Activated T-helper 1 cell treated with Interleukin-2 at 50 U/mL for 16 hours (primary cell): ENCODE measurements around the gene GABPB2.
A peak's percentile ranks its signal among the peaks of the same experiment; 100 is the strongest.

ENCODE experiments used
- DNase-seq: peaks from one replicate; pipeline ENCODE4 v3.0.0-alpha.2; 2020; ENCODE audit warnings: low read depth

Gene GABPB2

GRCh38 chr1:151070474-151071276 lies at the start of gene GABPB2:
TSS of gene GABPB2 (plus strand) at chr1:151070761. CDS start at chr1:151088190, 17,429 bp downstream.
- peak; percentile 77 for DNase-seq

GRCh38 chr1:151024540-151025146 lies 45.9 kb upstream of the GABPB2 start:
- peak; percentile 72 for DNase-seq

GRCh38 chr1:151026460-151026859 lies 44.1 kb upstream of the GABPB2 start:
- no peak for DNase-seq

GRCh38 chr1:151032164-151032563 lies 38.4 kb upstream of the GABPB2 start:
- no peak for DNase-seq

GRCh38 chr1:151035167-151035566 lies 35.4 kb upstream of the GABPB2 start:
- DNase-seq: no peak

- DNase-seq: no peak
Measured at GRCh38 chr1:151036356-151036755, 34.2 kb upstream of the GABPB2 start, which contains the start of gene BNIPL. TSS of gene BNIPL (plus strand) at chr1:151036586. CDS start at chr1:151036726, 140 bp downstream.

GRCh38 chr1:151037032-151037431 lies 33.5 kb upstream of the GABPB2 start:
- DNase-seq: no peak

- DNase-seq: no peak
Measured at GRCh38 chr1:151039521-151039920, 31.0 kb upstream of the GABPB2 start.

GRCh38 chr1:151043163-151043562 lies 27.4 kb upstream of the GABPB2 start:
- no peak for DNase-seq

- DNase-seq: peak; percentile 56
Measured at GRCh38 chr1:151047591-151047924, 23.0 kb upstream of the GABPB2 start, which contains the start of gene C1orf56. TSS of gene C1orf56 (plus strand) at chr1:151047751. CDS start at chr1:151047848, 97 bp downstream.

- DNase-seq: peak; percentile 33
Measured at GRCh38 chr1:151047925-151048644, 22.5 kb upstream of the GABPB2 start.

GRCh38 chr1:151048645-151049032 lies 21.9 kb upstream of the GABPB2 start:
- DNase-seq: no peak

- no peak for DNase-seq
Measured at GRCh38 chr1:151049458-151049857, 21.1 kb upstream of the GABPB2 start.

GRCh38 chr1:151050051-151050688 lies 20.4 kb upstream of the GABPB2 start:
- DNase-seq: no peak

GRCh38 chr1:151051356-151052009 lies 19.1 kb upstream of the GABPB2 start:
- DNase-seq: no peak

- DNase-seq: no peak
Measured at GRCh38 chr1:151054971-151055547, 15.5 kb upstream of the GABPB2 start.

GRCh38 chr1:151055581-151055980 lies 15.0 kb upstream of the GABPB2 start:
- no peak for DNase-seq

- no peak for DNase-seq
Measured at GRCh38 chr1:151056149-151056548, 14.4 kb upstream of the GABPB2 start.

- no peak for DNase-seq
Measured at GRCh38 chr1:151058692-151059091, 11.9 kb upstream of the GABPB2 start.

- DNase-seq: peak; percentile 76
Measured at GRCh38 chr1:151059109-151060006, 11.2 kb upstream of the GABPB2 start, which contains the start of gene CDC42SE1. TSS of gene CDC42SE1 (minus strand) at chr1:151059622. CDS start at chr1:151055730, 3,892 bp downstream.
